ENCODE measurements around the gene KCNN1.
A peak's percentile ranks its signal among the peaks of the same experiment; 100 is the strongest.

DNA sequence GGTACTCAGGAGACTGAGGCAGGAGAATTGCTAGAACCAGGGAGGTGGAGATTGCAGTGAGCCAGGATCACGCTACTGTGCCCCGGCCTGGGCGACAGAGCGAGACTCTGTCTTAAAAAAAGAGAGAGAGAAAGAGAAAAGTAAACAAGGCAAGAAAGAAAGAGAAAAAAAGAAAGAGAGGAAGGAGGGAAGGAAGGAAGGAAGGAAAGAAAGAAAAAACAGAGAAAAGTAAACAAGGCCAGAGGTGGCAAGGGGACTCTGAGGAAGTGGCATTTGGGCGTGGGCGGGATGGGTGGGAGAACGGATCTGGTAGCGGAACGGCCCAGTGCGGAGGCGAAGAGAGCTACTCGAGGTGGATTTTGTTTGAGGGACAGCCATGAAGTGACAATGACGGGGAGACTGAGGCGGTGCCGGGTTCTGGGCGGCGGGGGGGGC lies 33.6 kb downstream of the KCNN1 start:
- TF ChIP-seq, protein P1, sequence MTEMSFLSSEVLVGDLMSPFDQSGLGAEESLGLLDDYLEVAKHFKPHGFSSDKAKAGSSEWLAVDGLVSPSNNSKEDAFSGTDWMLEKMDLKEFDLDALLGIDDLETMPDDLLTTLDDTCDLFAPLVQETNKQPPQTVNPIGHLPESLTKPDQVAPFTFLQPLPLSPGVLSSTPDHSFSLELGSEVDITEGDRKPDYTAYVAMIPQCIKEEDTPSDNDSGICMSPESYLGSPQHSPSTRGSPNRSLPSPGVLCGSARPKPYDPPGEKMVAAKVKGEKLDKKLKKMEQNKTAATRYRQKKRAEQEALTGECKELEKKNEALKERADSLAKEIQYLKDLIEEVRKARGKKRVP (CRISPR knock-in tag; IDR thresholded peaks at IDR 0.05) = no peak
- TF ChIP-seq ZNF785 (CRISPR knock-in tag; IDR thresholded peaks at IDR 0.05) (no peak), ZNF175 (CRISPR knock-in tag; IDR thresholded peaks at IDR 0.05; ENCODE audit: low read depth) (peak; percentile 41; the same call in 1 of the 2 replicates), TBP (optimal IDR thresholded peaks at IDR 0.05; ENCODE audit: low read depth, low read length) (no peak), KDM5B (IDR thresholded peaks at IDR 0.05; ENCODE audit: insufficient replicate concordance, low read depth, low read length) (no peak), SMARCA5 (IDR thresholded peaks at IDR 0.05) (peak; percentile 48; the same call in 1 of the 2 replicates), HNRNPL (IDR thresholded peaks at IDR 0.05; ENCODE audit: low read depth, low read length) (no peak), BCLAF1 (IDR thresholded peaks at IDR 0.05; ENCODE audit: borderline replicate concordance in 1 of 2, control insufficient read depth in 1 of 2, low read depth in 2 of 2, low read length in 1 of 2) (no peak), PTRF (tag; IDR thresholded peaks at IDR 0.05) (no peak; the same call in 1 of the 2 replicates), ZNF24 (IDR thresholded peaks at IDR 0.05) (no peak)
- TF ChIP-seq, protein P2, sequence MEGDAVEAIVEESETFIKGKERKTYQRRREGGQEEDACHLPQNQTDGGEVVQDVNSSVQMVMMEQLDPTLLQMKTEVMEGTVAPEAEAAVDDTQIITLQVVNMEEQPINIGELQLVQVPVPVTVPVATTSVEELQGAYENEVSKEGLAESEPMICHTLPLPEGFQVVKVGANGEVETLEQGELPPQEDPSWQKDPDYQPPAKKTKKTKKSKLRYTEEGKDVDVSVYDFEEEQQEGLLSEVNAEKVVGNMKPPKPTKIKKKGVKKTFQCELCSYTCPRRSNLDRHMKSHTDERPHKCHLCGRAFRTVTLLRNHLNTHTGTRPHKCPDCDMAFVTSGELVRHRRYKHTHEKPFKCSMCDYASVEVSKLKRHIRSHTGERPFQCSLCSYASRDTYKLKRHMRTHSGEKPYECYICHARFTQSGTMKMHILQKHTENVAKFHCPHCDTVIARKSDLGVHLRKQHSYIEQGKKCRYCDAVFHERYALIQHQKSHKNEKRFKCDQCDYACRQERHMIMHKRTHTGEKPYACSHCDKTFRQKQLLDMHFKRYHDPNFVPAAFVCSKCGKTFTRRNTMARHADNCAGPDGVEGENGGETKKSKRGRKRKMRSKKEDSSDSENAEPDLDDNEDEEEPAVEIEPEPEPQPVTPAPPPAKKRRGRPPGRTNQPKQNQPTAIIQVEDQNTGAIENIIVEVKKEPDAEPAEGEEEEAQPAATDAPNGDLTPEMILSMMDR (IDR thresholded peaks at IDR 0.05 in 2 of 3, conservative IDR thresholded peaks at IDR 0.05 in 1 of 3; ENCODE audit: insufficient read depth in 2 of 3, low read depth in 1 of 3, low read length in 3 of 3) = no peak

All from K562 (cell line).